Aorta (tissue), 5 donors: ENCODE results near the gene IL34. TPM values are rescaled to one million over a fixed set of nuclear protein-coding genes. Genes with fewer than 3 reads are reported as not detected.
A peak's percentile ranks its signal among the peaks of the same experiment; 100 is the strongest.

ENCODE experiments used
- ATAC-seq: fragments of 200-7000 bp; cut with Tn5 transposase; one replicate; pipeline ENCODE4 v1.9.1; 2022; ENCODE audit warnings: moderate library complexity; ENCODE audit not compliant: low FRiP score
- DNase-seq, 2 donors: peaks; one replicate each; pipeline ENCODE4 v3.0.0-alpha.2; 2020
- H3K27ac ChIP-seq, 2 donors: one replicate each; pipeline ENCODE4 v1.5.1; 2013; ENCODE audit warnings: low read length in 2 of 2, mild to moderate bottlenecking in 2 of 2, moderate library complexity in 2 of 2, control low read depth in 1 of 2, inconsistent platforms in 1 of 2, low read depth in 1 of 2
- H3K27me3 ChIP-seq, 2 donors: one replicate each; pipeline ENCODE4 v1.6.1; 2013; ENCODE audit warnings: control low read depth in 1 of 2, low read length in 1 of 2, mild to moderate bottlenecking in 1 of 2, moderate library complexity in 1 of 2; ENCODE audit not compliant: insufficient read depth in 2 of 2, control insufficient read depth in 1 of 2
- H3K36me3 ChIP-seq, 2 donors: one replicate each; pipeline ENCODE4 v1.6.1; 2013; ENCODE audit warnings: control low read depth in 1 of 2, low read length in 1 of 2, mild to moderate bottlenecking in 1 of 2; ENCODE audit not compliant: insufficient read depth in 2 of 2, control insufficient read depth in 1 of 2
- H3K4me1 ChIP-seq, 2 donors: one replicate each; pipeline ENCODE4 v1.6.1; 2013; ENCODE audit warnings: low read length in 2 of 2, control low read depth in 1 of 2, mild to moderate bottlenecking in 1 of 2, moderate library complexity in 1 of 2; ENCODE audit not compliant: insufficient read depth in 2 of 2, control insufficient read depth in 1 of 2
- H3K4me3 ChIP-seq, 2 donors: one replicate each; pipeline ENCODE4 v1.5.1; 2013; ENCODE audit warnings: low read length in 2 of 2, control low read depth in 1 of 2, mild to moderate bottlenecking in 1 of 2
- H3K9me3 ChIP-seq: one replicate; pipeline ENCODE4 v1.6.1; 2013; ENCODE audit warnings: mild to moderate bottlenecking, low read length; ENCODE audit not compliant: control insufficient read depth
- WGBS, 2 donors: extraction: QIAGEN DNeasy Blood & Tissue Kit; methylation state at CpG; one replicate each; pipeline ENCODE4 v1.1.7; 2013; 5-methylcytosine and 5-hydroxymethylcytosine counted together
- intact Hi-C, 2 donors: fragments of 100-400 bp; cut with DNase I; formaldehyde crosslinking; loops; one replicate each; pipeline versions ENCODE4 v1.14.2 to v1.15.0; 2022
- polyA plus RNA-seq, 2 donors: library from polyadenylated mRNA; stranded (reverse); fragments of 200-250 nt; gene quantifications; one replicate each; pipeline ENCODE4 v1.2.3, GENCODE V29; 2013
- total RNA-seq, 2 donors: library from RNA; stranded (reverse); fragmentation: NEBNext Ultra II Directional; extraction: Animal tissue kit (Norgen Biotek cat#: 25700); gene quantifications; one replicate each; pipeline ENCODE4 v1.2.1, GENCODE V29; 2021
- donor health status: healthy with polysubstance abuse.
- donor health status: Bipolar disorder and iron deficiency.
- donor health status: DM: no; HTN: no; CAD: no.
- donor health status: DM: no; HTN: no; CAD: no.
- donor health status: DM: yes; HTN: yes; CAD: no.

Gene IL34
- total and polyA plus RNA-seq, 4 donors: 14.2 to 98.6 (median 20.6) TPM

- 66 to 69% methylated on average over 18 of the region's 18 CpGs for WGBS, 2 donors
- peak; percentile 53 to 74 for DNase-seq
- H3K36me3 ChIP-seq: no peaks in the 10 kb centered on the region
- no peaks in the 10 kb centered on the region for H3K4me1 ChIP-seq
- no peak overlapping the region for H3K4me3 ChIP-seq
- no peak for ATAC-seq
- H3K27ac ChIP-seq: peak overlapping the region; percentile 52 to 83
- no peaks in the 10 kb centered on the region for H3K27me3 ChIP-seq
- intact Hi-C loops: loop anchor here in 1 of 2 donors (5.0 kb wide), 2 partner anchors 50 to 65 kb away; no protein-coding TSS in a partner anchor
- no peaks in the 10 kb centered on the region for H3K9me3 ChIP-seq
Measured at GRCh38 chr16:70687671-70688245, 41.4 kb downstream of the IL34 start.

- DNase-seq (peak; percentile 73 to 81), ATAC-seq (no peak)
- intact Hi-C loops: loop anchor here in 1 of 2 donors (5.0 kb wide), 2 partner anchors 49 to 64 kb away; no protein-coding TSS in a partner anchor
- H3K27ac ChIP-seq: peak overlapping the region; percentile 52 to 83
- no peaks in the 10 kb centered on the region for H3K27me3 ChIP-seq
- WGBS, 2 donors: 11 to 12% methylated on average over 8 of the region's 8 CpGs
- H3K4me1 ChIP-seq: no peaks in the 10 kb centered on the region
- no peak overlapping the region for H3K4me3 ChIP-seq
- no peaks in the 10 kb centered on the region for H3K9me3 ChIP-seq
- no peaks in the 10 kb centered on the region for H3K36me3 ChIP-seq
Measured at GRCh38 chr16:70688246-70688742, 41.9 kb downstream of the IL34 start.

- H3K36me3 ChIP-seq: no peaks in the 10 kb centered on the region
- no peaks in the 10 kb centered on the region for H3K27me3 ChIP-seq
- DNase-seq (peak; percentile 42 to 79), ATAC-seq (no peak)
- 90 to 91% methylated on average over 22 of the region's 22 CpGs for WGBS, 2 donors
- no peak overlapping the region for H3K4me3 ChIP-seq
- peaks cover 0 to 2% of the 10 kb centered on the region in 2 donors for H3K4me1 ChIP-seq
- intact Hi-C loops: loop anchor here in 1 of 2 donors (5.0 kb wide), 2 partner anchors 48 to 63 kb away; no protein-coding TSS in a partner anchor
- no peaks in the 10 kb centered on the region for H3K9me3 ChIP-seq
- H3K27ac ChIP-seq: peak overlapping the region in 1 of 2 donors; percentile 83
Measured at GRCh38 chr16:70689035-70689969, 42.9 kb downstream of the IL34 start.

DNA sequence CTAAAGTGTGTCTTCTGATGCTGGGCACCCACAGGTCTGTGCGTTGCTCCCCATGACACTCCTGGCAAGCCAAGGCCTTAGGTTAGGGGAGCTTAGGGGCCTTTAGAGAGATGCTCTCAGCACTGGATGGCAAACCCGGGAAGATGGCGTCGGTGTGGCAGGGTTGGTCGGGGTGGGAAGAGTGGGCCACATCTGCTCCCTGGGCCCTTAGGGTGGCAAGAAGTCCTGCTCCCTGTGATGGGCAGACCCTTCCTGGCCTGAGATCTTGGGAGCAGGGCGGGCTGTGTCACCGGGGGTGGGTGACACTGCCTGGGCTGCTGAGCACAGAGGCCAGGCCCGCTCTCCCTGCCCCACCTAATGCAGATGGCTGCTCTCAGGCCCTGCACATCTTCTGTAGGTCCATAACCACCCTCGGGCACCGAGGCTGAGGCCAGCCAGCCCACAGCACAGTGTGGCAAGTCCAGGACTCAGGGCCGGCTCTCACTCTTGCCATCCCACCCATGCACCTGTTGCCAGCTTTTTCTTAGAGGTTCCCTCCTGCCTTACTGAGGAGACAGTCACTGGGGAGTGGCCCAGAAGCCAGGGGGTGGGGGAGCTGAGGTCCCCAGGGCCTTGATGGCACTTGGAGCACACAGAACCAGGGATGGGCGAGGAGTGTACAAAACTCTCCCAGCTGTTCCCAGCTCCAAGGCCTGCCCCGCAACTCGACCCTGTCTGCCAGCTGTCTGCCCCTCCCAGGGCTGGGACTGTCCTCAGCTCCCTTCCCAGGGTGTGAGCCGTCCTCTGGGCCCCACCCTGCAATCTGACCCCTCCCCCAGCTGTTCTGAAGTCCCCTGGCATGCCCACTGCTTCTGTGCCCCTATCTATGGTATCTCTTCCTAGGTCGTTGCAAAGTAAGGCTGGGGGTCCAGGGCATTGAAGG, 43.9 kb downstream of the IL34 start:
- intact Hi-C loops: loop anchor here in 1 of 2 donors (5.0 kb wide), 2 partner anchors 47 to 62 kb away; no protein-coding TSS in a partner anchor
- 68 to 70% methylated on average over 16 of the region's 16 CpGs for WGBS, 2 donors
- Histone ChIP-seq H3K27me3 (no peaks in the 10 kb centered on the region), H3K27ac (peak overlapping the region; percentile 81 to 97), H3K9me3 (no peaks in the 10 kb centered on the region), H3K4me3 (no peak overlapping the region), H3K4me1 (peaks cover 0 to 2% of the 10 kb centered on the region in 2 donors), H3K36me3 (no peaks in the 10 kb centered on the region)
- ATAC-seq (no peak), DNase-seq (peak; percentile 55 to 77)

DNA sequence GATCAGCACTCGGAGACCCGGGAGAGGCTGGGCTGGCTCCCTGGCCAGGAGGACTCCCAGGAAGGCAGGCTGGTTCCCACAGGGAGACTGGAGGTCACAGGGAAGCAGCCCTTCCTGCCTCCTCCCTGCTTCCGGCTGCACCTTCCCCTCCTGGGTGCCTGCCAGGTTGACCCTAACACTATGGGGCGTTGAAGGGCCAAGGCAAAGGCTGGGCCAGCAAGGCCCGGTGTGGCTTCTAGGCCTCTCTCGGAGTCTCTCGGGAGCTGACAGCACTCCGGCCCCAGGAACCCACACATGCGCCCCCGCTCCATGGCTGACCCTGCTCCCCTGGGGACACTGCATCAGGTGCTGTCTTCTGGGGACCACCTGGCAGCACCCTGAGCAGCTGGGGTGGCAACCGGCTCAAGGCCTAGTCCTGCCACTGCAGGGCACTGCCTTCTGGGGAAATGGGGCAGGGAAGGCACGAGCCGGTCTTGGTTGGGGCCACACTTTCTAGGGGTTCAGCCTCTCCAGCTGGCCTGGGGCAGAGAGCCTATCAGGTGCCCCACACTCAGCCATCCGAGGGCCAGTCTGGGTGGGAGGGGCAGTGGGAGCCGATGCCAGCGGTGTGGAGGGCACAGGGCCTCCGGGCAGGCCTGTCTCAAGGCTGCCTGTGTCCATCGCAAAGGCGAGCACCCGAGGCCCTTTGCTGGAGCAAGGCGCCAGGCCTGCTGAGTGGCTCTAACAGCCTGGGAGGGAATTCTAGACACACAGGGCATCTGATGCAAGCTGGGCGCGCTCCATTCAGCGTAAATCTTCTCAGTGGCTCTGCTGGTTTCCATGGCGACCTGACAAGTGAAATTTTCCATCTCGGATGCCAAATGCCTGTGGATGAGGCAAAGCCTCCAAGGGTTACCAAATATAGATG, 45.1 kb downstream of the IL34 start:
- Histone ChIP-seq H3K27ac (peak overlapping the region; percentile 92 to 97), H3K4me1 (peaks cover 0 to 2% of the 10 kb centered on the region in 2 donors), H3K36me3 (no peaks in the 10 kb centered on the region), H3K9me3 (no peaks in the 10 kb centered on the region), H3K4me3 (no peak overlapping the region), H3K27me3 (no peaks in the 10 kb centered on the region)
- DNase-seq (peak; percentile 95 to 96), ATAC-seq (peak; percentile 75)
- intact Hi-C loops: no loop called here
- WGBS, 2 donors: 19 to 24% methylated on average over 26 of the region's 26 CpGs

DNA sequence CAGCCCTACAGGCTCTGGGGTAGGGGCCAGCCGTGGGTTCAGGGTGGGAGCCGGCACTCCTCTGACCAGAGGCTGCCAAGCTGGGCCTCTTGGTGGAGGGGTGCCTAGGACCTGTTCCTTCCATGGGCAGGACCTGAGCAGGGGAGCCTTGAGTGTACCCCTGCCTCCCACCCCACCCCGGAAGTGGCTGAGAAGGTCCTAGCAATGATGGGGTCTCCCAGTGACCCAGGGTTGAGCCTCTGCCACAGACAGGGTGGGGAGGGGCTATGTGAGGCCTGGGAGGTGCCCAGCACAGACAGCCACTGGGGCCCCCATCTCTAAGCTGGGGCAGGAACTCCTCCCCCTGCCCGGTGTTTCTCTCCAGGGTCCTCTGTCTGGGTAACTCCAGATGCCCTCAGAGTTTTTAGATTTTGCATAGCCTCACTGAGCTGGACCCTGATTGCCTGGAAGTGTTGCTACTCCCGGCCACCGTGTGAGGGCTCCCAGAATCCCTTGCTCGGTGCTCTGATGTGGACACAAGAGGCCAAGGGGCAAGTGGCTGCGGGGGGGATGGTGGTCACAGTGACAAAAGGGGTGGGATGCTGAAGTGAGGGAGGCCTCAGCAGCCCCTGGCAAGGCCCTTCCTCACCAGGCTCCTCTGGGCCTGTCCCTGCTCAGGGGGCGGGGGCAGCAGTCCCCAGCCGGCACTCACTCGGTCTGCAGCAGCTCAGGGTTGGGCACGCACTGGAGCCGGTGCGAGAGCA, 45.9 kb downstream of the IL34 start:
- Histone ChIP-seq H3K36me3 (no peaks in the 10 kb centered on the region), H3K4me3 (no peak overlapping the region), H3K27ac (peak overlapping the region; percentile 92 to 97), H3K4me1 (peaks cover 0 to 2% of the 10 kb centered on the region in 2 donors), H3K9me3 (no peaks in the 10 kb centered on the region), H3K27me3 (no peaks in the 10 kb centered on the region)
- intact Hi-C loops: no loop called here
- DNase-seq (no peak), ATAC-seq (peak; percentile 82)
- WGBS, 2 donors: 11 to 17% methylated on average over 14 of the region's 14 CpGs
